Measurements from ENCODE around the gene NAA16.
A peak's percentile ranks its signal among the peaks of the same experiment; 100 is the strongest.
"Not testable (repeated sequence)": the region's sequence is repeated elsewhere in the genome, so short reads cannot be mapped to it uniquely, and the experiment has no call there.

Gene NAA16

DNA sequence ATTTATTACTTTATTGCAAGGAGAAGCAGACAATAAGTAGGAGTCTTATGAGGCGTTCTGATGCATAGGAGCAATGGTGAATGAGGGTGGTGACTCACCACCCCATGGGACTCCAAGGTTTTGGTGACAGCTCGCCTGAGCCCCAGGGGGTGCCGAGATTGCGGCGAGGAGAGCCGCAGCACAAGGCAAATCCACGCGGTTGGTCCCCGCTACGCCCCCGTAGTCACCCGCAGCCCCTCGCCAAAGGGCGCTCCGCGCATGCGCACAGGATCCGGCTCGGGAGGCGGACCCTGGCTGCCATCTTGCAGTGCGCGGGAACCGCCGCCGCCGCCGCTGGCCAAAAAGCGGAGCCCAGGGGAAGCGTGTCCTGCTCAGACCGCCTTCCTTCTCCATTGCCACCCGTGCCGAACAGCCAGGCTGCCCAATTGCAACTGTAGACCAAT, at the start of gene NAA16:
NAA16 (plus strand) TSS at position 305 of the 443 bp plus-strand sequence. CDS start 262 bp downstream, outside the sequence.
- ATAC-seq, result peak; percentile 89 to 90

DNA sequence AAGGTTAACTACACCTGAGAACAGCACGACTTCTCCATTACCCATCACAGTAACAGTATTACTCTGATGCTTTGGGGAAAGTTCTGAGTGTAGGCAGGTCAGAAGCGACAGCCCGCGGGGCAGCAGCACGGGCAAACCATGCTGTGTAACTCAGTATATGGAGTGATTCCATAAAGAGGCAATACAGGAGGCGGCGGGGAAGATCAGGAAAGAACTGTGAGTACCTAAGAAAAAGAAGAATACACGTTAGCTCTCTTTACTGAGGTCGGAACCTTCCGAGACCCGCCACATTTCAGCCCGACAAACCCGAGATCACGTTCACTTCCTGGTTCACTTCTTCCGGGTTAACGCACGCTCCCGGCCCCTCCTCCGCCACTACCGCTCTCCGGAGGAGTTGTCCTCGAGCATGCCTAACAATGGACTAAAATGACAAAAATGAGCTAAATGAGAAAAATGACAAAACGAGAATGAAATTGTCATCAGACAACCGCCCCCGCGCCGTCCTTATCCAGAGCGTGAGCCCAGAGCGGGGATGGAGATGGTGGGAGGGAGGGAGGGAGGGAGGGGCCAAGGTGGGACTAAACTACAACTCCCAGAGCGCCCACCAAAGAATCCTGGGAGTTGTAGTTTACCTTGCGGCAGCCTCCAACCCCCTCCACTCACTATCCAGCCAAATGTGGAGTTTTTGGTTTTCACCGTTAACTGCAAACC, 47.7 kb upstream of the NAA16 start, which contains the start of gene MTRF1:
MTRF1 (minus strand) TSS at position 316 of the 711 bp plus-strand sequence. CDS start 2,669 bp downstream, outside the sequence.
- ATAC-seq, result peak; percentile 93 to 94

DNA sequence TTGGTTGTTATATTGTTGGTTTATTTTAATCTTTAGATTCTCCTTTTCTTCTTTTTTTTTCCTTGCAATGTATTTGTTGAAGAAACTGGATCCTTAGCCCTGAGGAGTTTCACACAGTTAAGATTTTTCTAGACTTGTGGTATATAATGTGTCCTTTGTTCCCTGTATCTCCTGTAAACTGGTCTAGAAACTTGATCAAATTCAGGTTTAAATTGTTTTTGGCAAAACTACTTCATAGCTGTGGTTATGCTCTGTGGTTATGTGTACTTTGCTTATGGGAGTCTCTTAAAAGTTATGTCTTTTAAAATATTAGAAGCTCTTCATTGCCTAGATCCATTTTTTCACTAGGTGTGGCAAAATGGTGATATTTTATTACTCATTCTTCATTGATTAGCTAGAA, 44.0 kb upstream of the NAA16 start:
- no peak for ATAC-seq

DNA sequence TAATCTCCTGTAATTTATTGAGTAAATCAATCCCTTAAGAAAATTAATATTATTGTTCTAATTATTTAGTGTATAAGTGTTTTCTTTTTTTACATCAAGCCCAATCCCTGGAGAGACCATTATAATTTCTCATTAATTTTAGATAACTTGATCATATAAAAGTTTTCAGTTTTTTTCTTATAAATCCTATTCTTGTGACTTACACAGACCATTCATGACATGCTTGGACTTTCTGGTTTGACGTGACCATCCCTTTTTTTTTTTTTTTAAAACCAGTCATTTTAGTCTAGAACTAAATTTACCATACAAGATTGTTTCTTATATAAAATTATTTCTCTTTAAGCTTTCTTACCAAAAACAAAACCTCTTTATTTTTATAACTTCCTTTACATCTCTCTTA, 42.3 kb upstream of the NAA16 start:
- no peak for ATAC-seq

DNA sequence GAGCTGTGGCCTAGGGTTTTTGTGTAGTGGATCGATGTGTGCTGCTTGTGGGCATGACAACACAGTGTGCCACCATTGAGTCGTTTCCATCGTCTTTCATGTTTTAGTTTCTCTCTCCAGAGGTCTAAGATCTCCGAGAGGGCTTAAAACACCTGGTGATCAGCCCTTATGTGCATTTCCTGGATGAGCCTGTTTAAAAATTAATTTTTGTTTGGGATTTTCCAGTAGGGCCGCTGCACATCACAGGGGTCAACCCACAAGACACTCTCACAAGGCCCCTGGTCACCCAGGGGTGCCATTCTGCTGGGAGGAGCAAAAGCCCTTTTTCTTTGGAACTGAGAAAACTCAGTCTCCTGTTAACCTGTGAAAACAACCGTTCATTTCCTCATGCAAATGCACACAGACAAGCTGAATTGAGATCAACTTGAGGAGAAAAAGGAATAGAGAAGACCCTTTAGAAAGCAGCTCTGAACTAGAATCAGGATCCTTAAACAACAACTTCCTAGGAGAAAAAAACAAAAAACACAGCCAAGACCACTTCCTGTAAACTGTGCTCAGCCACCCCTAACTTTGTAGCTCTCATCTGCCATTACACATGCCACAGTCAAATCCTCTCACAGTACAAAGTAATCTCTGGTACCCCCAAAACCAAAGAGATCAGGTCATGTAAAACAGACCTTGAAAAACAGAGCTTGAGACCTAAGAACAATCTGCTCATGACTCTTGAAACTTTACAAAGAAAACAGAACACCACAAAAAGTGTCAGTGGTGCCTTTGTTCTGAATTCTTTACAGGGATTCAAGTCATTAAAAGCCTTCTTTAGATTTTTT, 39.4 kb upstream of the NAA16 start:
- peak in 1 of 2 donors; percentile 51 for ATAC-seq

DNA sequence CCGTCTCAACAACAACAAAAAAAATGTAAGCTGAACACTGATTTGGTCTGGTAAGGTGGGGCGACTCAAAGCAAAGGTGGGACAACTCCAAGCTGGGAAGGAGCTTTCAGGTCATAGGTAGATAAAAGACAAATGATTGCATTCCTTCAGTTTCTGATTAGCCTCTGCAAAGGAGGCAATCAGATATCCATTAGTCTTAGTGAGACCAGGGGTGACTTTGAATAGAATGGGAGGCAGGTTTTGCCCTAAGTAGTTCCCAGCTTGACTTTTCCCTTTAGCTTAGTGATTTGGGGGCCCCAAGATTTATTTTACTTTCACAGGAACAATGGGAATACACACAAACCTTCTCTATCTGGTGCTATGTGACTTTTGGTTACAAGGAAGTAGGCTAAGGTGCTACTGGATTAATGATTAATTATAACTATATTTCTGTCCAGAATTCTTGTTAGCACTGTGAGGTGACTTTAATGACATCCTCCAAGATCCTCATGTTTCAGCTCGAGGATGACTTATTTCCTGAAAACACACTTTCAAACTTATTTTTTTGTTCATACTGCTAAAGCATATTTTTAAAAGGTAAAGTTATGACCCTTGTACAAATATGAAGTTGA, 37.1 kb upstream of the NAA16 start:
- ATAC-seq, result no peak

DNA sequence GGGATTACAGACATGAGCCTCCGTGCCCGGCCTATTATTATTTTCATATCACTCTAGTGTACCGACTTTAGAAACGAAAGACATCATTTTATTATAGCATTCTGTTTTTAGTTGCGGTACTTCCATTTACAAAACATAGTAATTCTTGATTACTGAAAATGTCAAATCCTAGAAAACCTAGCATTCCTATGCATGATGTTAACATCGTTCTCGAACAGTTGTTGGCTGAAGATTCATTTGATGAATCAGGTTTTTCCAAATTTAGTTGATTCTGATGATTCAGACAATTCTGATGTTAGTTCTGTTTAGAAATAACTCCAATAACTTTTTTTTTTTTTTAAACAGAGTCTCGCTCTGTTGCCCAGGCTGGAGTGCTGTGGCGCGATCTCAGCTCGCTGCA, 36.2 kb upstream of the NAA16 start:
- no peak for ATAC-seq

DNA sequence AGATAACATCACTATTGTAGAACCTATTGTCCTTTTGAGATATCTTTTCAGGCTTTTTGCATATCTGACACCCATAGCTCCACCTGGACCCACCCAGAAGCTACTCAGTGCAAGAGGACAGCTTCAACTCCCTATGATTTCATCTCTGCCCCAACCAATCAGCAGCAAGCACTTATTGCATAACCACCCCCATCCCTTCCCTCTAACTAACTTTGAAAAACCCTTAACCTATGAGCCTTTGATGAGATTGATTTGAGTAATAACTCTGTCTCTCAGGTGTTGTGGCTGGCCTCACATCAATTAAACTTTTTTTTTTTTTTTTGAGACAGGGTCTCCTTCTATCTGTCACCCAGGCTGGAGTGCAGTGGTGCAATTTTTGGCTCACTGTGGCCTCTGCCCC, 34.2 kb upstream of the NAA16 start:
- no peak for ATAC-seq

DNA sequence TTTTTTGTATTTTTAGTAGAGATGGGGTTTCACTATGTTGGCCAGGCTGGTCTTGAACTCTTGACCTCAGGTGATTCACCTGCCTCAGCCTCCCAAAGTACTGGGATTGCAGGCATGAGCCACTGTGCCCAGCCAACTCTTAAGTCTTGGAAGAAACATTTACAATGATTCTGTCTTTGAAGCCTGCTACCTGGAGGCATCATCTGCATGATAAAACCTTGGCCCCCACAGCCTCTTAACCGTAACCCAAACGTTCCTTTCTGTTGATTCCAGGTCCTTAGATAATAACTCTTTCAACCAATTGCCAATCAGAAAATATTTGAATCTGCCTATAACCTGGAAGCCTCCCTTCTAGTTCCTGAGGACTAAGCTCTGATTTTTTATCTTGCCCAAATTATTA, 31.9 kb upstream of the NAA16 start:
- ATAC-seq, result not testable (repeated sequence)

DNA sequence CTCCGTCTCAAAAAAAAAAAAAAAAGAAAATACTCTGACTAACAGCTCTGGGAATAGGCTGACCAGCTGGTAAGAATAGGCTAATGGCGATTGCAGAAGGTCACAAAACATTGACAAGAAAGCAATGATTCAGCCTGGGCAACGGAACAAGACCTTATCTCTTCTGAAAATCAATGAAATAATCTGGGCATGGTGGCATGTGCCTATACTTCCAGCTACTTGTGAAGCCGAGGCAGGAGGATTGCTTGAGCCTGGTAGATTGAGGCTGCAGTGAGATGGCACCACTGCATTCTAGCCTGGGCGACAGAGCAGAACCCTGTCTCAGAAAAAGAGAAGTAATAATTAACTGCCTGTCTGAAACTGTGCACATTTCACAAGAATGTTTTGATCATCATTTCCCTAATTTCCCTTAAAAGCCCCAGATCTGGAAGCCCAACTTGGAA, 28.9 kb upstream of the NAA16 start:
- ATAC-seq, result no peak

DNA sequence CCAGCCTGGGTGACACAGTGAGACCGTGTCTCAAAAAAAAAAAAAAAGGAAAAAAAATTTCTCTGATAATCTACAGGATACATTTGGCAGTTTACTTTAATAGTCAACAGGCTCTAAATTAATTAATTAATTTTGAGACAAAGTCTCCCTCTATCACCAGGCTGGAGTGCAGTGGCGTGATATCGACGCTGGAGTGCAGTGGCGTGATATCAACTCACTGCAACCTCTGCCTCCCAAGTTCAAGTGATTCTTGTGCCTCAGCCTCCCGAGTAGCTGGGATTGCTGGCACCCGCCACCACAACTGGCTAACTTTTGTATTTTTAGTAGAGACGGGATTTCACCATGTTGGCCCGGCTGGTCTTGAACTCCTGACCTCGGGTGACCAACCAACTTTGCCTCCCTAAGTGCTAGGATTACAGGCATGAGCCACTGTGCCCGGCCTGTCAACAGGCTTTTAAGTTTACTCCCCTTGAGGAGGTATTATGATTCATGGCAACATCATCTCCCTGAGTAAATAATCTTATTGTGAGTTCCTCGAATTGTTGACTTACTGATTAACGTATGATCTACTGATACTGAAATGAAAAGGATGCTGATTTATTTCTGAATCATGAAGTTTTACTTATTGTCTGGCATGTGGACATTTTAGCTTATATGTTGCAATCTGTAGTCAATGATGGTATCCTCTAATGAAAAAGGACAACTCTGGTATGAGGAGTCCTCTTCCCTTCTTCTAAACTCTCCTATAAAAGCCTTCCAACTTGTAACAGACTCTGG, 26.4 kb upstream of the NAA16 start:
- no peak for ATAC-seq

DNA sequence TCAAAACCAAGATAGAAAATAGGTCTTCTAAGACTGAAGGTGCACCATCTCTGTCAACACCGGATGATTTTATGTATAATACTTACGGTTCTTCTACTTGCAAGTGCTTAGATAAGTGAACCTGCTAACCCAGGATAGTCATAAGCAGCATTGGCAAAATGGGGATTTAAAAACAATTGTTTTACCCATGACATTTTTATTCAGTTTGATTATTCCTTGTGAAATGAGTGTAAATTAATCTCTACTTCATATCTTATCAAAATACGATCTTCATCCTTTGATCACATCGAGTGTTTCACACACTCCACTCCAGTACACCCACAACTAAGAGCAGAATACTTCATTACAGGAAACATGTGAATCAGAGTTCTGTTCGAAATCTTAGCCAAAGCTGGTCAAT, 24.7 kb upstream of the NAA16 start:
- ATAC-seq, result peak in 1 of 2 donors; percentile 55

DNA sequence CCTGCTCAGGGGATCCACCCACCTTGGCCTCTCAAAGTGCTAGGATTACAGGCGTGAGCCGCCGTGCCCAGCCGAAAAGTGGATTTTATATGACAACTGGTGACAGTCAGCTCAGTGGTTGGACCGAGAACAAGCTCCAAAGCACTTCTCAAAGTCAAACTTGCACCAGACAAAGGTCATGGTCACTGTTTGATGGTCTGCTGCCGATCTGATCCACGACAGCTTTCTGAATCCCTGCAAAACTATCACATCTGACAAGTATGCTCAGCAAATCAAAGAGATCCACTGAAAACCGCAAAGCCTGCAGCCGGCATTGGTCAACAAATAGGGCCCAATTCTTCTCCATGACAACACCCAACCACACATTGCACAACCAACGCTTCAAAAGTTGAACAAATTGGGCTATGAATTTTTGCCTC, 21.6 kb upstream of the NAA16 start:
- ATAC-seq, result no peak

DNA sequence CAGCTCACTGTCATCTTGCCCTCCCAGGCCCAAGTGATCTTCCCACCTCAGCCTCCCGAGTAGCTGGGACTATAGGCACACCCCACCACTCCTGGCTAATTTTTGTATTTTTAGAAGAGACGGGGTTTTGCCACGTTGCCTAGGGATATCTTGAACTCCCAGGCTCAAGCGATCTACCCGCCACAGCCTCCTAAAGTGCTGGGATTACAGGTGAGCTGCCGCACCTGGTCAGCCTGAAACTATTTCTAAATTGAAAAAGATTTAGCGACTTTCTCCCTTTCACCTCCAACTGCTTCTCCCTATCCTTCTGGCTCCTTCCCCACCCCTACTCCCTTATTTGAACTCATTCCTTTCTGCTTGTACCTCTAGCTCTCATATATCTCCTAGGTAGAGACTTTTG, 19.8 kb upstream of the NAA16 start:
- no peak for ATAC-seq

DNA sequence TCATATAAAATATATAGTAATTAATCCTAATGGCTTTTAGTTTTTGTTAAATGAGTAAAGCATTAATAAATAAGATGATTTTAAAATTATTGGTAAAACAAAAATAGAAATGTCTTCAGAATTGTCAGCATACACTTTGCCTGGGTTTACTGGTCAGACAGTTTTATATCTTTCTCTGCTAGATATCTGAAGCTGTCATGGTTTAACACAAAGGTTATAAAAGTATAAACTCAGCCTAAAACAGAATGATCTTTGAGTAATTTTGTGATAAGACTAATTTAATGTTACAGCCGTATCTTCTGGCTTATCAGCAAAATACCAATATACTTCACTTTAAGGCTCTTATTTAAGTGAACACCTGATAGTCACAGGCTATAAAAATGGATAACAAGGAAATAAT, 17.8 kb upstream of the NAA16 start:
- no peak for ATAC-seq

DNA sequence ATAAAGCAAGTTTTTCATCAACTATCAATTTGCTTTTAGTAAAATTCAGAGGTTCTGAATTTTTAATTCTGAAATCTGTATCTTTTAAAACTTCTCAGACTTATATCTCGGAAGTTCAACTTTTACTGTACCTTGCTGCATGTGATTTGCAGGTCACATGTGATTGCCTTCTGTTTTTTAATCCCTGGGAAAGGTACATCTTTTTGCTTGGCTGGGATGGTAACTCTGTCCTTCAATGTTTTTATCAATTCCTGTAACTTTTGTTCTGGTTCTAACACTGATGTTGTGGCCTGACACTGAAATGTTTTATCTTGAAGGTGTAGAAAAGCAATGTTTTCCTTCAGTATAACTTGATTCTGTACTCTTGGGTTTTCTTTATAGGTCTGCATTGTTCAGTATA, 16.2 kb upstream of the NAA16 start:
- ATAC-seq, result no peak

DNA sequence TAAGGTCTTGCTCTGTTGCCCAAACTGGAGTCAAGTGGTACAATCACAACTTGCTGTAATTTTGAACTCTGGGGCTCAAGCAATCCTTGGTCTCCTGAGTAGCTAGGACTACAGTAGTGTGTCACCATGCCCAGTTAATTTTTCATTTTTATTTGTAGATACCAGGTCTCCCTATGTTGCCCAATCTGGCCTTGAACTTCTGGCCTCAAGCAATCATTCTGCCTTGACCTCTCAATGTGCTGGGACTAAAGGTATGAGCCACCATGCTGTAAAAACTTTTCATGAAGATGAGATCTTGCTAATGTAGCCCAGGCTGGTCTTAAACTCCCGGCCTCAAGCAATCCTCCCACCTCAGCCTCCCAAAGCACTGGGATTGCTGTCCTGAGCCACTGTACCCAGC, 15.1 kb upstream of the NAA16 start:
- ATAC-seq, result no peak

DNA sequence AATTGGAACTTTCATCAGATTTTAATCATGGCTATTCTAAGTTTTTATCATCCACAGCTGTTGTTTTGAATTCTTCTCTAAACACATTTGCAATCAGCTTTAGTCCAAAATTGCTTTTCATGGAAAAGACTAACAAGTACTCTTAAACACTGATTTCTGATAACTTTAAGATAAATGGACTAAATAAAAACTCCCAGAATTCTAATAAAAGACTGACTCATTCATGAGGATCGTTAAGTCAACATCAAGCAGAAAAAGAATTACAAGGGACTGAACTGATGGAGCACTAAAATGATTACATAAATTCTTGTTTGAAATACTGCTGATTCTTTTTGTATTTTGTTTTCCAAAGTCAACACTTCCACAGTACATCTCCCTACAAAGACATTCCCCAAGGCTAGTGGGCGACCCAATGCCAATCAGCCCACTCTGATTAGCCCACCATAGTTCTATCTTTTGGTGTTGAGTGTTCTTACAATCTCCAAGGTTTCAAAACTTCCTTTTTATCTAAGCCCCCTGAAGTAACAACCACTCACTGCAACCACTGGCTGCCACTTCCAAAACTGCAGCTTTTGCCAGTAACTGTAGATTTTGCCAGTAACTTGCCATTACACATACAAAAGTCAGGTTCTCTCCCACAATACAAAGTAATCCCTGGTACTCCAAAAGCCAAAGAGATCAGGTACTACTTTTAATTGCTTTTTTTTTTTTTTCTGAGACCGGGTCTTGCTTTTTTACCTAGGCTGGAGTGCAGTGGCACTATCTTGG, 14.0 kb upstream of the NAA16 start:
- ATAC-seq, result no peak

DNA sequence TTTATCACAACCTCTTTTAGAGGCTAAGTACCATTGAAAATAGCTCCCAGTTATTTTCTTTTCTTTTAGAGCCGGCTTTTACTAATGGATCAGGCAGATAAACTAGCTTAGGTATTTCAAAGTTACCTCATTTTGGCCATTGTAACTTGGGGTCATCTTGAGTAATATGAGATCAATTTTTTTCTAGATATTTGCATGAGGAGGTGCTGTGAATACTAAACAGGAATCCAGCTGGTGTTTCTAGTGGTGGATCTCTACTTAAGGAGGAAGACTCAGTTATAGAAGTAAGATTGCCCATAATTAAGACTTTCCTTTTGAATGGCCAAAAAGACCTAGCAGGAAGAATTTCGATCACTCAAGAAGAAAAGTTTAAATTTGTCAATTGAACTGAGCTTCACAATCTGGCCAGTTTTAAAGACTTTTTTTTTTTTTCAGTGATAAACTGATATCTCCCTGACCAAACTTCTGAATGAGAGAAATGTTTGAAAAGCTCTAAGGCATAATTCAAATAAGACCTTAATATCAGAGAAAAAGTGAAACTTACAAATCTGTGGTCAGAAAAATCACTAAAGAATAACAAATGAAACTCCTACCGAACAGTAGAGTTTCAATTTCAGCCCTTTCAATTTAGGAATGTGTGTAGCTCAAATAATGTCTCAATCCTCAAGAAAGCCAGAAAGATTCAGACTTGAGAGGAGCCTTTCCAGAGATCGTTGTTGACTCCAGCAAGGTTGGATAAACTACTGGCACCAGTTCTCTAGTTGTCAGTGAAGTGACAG, 11.6 kb upstream of the NAA16 start:
- no peak for ATAC-seq

DNA sequence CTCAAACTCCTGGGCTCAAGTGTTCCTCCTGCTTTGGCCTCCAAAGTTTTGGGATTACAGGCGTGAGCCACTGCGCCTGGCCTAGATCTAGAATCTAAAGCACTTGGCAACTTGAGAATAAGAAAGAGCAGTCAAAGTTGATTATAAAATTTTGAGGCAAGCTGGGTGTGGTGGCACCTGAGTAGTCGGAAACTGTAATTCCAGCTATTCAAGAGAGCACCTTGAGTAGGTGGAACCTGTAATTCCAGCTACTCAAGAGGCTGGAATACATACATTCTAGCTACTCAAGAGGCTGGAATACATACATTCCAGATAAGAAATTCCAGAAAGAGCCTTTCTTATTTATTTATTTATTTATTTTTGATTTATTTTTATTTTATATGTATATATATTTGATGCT, 8.3 kb upstream of the NAA16 start:
- ATAC-seq, result no peak

DNA sequence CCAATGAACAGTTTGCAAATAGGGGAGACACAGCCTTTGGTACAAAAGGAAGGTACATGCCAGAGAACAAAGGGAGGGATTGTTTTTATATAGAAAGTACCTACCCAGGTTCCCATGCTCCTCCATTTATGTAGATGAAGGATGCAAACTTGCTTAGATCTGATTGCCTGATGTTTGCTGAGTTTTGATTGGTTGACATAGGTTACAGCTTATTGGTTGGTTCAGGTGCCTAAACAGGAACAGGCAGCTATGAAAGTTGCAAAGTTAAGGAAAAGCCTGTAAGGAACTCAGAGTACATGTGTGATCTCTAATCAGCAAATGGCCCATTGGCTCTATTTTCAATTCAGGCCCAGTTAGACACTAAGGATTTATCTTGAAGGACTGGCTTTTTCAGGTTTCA, 6.5 kb upstream of the NAA16 start:
- no peak for ATAC-seq

Data from activated CD4-positive, CD25-positive, alpha-beta regulatory T cell treated with anti-CD3 and anti-CD28 coated beads, Interleukin-2, amount 50 U/mL, for 24 hours (primary cell).